Subcutaneous abdominal adipose tissue (tissue), 5 donors: Measurements from ENCODE around the gene TBCE.
"Not testable (repeated sequence)": the region's sequence is repeated elsewhere in the genome, so short reads cannot be mapped to it uniquely, and the experiment has no call there.

ENCODE experiments used
- H3K27ac ChIP-seq: one replicate; pipeline ENCODE4 v1.7.0; 2013; ENCODE audit warnings: low read depth, mild to moderate bottlenecking, inconsistent platforms, low read length, moderate library complexity
- H3K27me3 ChIP-seq, 5 donors: one replicate each; pipeline ENCODE4 v1.7.0; 2013; ENCODE audit warnings: low read length in 5 of 5, inconsistent platforms in 1 of 5; ENCODE audit not compliant: control insufficient read depth in 5 of 5, insufficient read depth in 4 of 5
- H3K36me3 ChIP-seq, 5 donors: one replicate each; pipeline ENCODE4 v1.7.0; 2013; ENCODE audit warnings: low read length in 5 of 5; ENCODE audit not compliant: control insufficient read depth in 5 of 5, insufficient read depth in 5 of 5
- H3K4me1 ChIP-seq, 5 donors: one replicate each; pipeline ENCODE4 v1.7.0; 2013; ENCODE audit warnings: low read length in 5 of 5, mild to moderate bottlenecking in 3 of 5, moderate library complexity in 1 of 5; ENCODE audit not compliant: control insufficient read depth in 5 of 5, insufficient read depth in 5 of 5
- H3K4me3 ChIP-seq, 5 donors: one replicate each; pipeline ENCODE4 v1.7.0; 2013; ENCODE audit warnings: low read length in 5 of 5, low read depth in 1 of 5
- H3K9ac ChIP-seq, 5 donors: one replicate each; pipeline ENCODE4 v1.7.0; 2013; ENCODE audit warnings: low read length in 5 of 5, mild to moderate bottlenecking in 4 of 5, moderate library complexity in 3 of 5
- H3K9me3 ChIP-seq, 5 donors: one replicate each; pipeline ENCODE4 v1.7.0; 2013; ENCODE audit warnings: low read length in 5 of 5; ENCODE audit not compliant: control insufficient read depth in 5 of 5
- donor health status: healthy.
- donor health status: healthy.
- donor health status: healthy.
- donor health status: healthy.
- donor health status: healthy.

The TBCE gene

DNA sequence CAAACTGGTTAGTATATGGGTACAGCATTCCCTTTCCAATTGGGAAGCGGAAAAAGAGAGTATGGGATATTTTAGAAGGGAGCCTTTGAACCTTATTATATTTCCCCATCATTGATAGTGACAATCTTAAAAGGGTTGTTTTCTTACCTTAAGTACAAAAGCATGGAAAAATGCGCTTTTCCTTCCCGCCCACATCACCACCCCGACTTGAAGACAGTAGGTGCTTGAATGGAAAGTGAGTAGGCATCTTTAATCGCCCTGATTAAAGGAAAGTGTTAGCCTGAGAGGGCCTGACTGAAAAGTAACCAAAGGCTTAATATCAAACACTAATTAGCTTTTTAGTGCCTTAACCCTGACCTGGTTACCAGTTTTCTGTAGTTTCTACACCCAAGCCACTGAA is 23.5 kb upstream of the TBCE start:
- Histone ChIP-seq H3K27me3 (no peaks in the 10 kb centered on the region), H3K4me1 (no peaks in the 10 kb centered on the region), H3K4me3 (no peak overlapping the region), H3K9me3 (no peaks in the 10 kb centered on the region), H3K36me3 (peaks cover 14 to 43% (median 20%) of the 10 kb centered on the region in 5 donors), H3K9ac (peak overlapping the region in 1 of 5 donors; percentile 30), H3K27ac (no peak overlapping the region)

DNA sequence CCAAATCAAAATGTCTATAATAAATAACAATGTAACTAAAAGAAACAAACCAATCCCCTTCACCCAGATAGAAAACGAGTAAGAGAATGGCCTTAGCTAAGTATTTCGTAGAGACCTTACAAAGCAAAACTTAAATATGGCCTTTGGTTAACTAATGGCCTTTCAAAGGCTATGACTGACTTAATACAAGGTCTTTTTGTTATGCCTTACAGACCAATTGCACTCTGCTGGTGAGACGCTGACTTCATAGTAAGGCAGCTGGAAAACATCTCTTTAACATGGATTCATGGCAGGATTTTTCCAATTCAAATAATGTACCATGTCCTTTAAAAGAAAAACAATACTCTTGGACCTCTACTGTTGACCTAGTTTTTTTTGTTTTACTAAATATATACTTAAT is 15.8 kb upstream of the TBCE start:
- H3K27ac ChIP-seq = no peak overlapping the region
- no peak overlapping the region for H3K4me3 ChIP-seq
- no peaks in the 10 kb centered on the region for H3K27me3 ChIP-seq
- H3K9ac ChIP-seq = no peak overlapping the region
- H3K36me3 ChIP-seq = no peaks in the 10 kb centered on the region
- no peaks in the 10 kb centered on the region for H3K9me3 ChIP-seq
- H3K4me1 ChIP-seq = peaks cover 0 to 3% (median 0%) of the 10 kb centered on the region in 5 donors

DNA sequence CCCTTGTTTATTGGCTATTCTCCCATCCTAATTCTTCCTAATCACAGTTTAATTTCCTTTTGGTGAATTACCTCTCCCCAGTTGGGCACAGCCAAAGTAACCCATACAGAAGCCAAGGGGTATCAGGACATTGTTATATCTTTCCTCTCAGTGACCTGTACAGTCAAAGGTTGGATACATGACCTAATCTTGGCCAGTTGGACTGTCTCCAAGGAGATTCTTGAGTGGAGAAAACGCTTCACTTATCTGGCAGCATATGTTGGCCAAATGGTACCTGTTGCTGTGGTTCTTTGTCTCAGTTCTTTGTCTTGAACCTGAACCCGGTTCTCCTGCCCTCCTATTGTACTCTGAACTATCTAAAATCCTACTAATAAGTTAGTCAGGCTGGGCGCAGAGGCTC is 15.3 kb upstream of the TBCE start:
- Histone ChIP-seq H3K4me3 (no peak overlapping the region), H3K4me1 (peaks cover 0 to 3% (median 0%) of the 10 kb centered on the region in 5 donors), H3K9me3 (no peaks in the 10 kb centered on the region), H3K27ac (no peak overlapping the region), H3K27me3 (no peaks in the 10 kb centered on the region), H3K36me3 (no peaks in the 10 kb centered on the region), H3K9ac (no peak overlapping the region)

DNA sequence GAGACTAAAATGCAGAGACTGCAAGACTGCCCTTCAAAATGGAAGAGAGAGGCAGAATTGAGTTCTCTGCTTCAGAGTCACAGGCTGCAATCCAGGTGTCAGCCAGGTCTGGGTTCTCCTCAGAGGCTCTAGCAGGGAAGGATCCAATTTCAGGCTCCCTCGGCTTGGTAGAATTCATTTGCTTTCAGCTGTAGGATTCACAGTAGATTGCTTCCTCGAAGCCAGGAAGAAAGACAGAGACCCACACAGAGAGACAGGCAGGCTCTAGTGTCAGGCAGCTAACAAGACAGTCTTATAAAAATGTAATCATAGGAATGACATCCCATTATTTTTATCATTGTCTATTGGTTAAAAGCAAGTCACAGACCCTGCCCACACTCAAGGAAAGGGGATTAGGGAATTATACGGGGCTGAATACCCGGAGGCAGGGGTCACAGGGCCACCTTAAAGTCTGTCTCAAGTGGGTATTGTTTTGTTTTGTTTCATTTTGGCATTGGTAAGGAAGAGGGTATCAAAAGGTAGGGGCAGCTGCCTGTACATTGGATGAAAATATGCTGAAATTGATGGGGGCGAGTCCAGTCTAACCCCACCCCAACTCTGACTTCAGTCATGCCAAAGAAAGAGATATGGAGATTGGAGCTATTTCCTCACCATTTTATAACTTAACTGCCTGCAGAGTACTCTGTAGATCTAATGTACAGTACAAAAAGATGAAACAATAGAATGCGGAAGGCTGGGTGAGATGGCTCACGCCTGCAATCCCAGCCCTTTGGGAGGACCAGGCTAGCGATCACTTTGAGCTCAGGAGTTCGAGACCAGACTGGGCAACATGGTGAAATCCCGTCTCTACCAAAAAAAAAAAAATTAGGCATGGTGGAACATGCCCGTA is 9.5 kb upstream of the TBCE start:
- H3K9me3 ChIP-seq = no peaks in the 10 kb centered on the region
- H3K36me3 ChIP-seq = no peaks in the 10 kb centered on the region
- H3K27ac ChIP-seq = no peak overlapping the region
- H3K4me1 ChIP-seq = peaks cover 0 to 3% (median 0%) of the 10 kb centered on the region in 5 donors
- H3K4me3 ChIP-seq = no peak overlapping the region
- no peak overlapping the region for H3K9ac ChIP-seq
- no peaks in the 10 kb centered on the region for H3K27me3 ChIP-seq

DNA sequence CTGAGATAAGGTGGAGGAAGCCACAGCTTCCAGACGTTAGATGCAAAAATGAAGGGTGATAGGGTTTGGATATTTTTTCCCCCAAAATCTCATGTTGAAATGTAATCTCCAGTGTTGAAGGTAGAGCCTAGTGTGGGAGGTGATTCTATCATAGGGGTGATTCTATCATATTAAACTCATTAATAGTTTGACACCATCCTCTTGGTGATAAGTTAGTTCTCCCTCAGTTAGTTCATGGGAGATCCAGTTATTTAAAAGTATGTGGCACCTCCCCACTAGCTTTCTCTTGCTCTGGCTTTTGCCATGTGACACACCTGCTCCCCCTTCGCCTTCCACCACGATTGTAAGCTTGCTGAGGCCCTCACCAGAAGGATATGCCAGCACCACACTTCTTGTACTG is 8.3 kb upstream of the TBCE start:
- Histone ChIP-seq H3K27ac (no peak overlapping the region), H3K4me3 (no peak overlapping the region), H3K9ac (no peak overlapping the region), H3K36me3 (no peaks in the 10 kb centered on the region), H3K9me3 (no peaks in the 10 kb centered on the region), H3K4me1 (peaks cover 0 to 3% (median 0%) of the 10 kb centered on the region in 5 donors), H3K27me3 (no peaks in the 10 kb centered on the region)

DNA sequence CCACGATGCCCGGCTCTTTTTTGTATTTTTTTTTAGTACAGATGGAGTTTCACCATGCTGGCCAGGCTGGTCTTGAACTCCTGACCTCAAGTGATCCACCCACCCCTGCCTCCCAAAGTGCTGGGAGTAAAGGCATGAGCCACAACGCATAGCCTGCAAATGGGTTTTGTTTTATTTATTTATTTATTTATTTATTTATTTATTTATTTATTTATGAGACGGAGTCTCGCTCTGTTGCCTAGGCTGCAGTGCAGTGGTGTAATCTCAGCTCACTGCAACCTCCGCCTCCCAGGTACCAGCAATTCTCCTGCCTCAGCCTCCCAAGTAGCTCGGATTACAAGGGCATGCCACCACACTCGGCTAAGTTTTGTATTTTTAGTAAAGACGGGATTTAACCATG is 3.0 kb upstream of the TBCE start:
- not testable (repeated sequence) for H3K9ac ChIP-seq, H3K4me3 ChIP-seq, H3K27me3 ChIP-seq, H3K36me3 ChIP-seq, H3K9me3 ChIP-seq, H3K27ac ChIP-seq
- H3K4me1 ChIP-seq = peaks cover 0 to 16% (median 7%) of the 10 kb centered on the region in 5 donors

DNA sequence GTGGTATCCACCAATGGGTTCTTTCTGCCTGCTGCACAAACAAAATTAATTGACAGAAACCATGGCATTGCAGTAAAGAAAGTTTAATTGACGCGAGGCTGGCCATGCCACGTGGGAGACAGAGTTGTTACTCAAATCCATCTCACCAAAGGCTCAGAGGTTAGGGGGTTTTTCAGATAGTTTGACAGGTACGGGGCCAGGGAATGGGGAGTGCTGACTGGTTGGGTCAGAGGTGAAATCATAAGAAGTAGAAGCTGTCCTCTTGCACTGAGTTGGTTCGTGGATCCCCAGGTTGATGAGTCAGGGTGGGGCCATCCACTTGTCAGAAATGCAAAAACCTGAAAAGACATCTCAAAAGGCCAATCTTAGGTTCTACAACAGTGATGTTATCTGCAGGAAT is 941 bp upstream of the TBCE start:
- Histone ChIP-seq H3K4me1 (peaks cover 0 to 16% (median 7%) of the 10 kb centered on the region in 5 donors), H3K27me3 (no peaks in the 10 kb centered on the region), H3K4me3 (no peak overlapping the region), H3K9ac (no peak overlapping the region), H3K36me3 (peaks cover 0 to 2% (median 0%) of the 10 kb centered on the region in 5 donors), H3K9me3 (no peaks in the 10 kb centered on the region), H3K27ac (no peak overlapping the region)

DNA sequence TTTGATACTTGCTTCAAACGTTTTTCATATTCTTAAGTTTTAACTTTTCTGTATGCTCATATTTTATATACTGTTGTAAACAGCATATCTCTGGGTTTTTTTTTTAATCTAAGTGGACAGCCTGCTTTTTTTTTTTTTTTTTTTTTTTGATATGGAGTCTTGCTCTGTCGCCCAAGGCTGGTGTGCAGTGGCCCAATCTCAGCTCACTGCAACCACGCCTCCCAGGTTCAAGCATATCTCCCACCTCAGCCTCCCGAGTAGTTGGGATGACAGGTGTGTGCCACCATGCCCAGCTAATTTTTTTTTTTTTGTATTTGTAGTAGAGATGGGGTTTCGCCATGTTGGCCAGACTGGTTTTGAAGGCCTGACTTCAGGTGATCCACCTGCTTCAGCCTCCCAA is 1.2 kb downstream of the TBCE start:
- H3K9ac ChIP-seq = peak overlapping the region in 1 of 5 donors; percentile 30
- peaks cover 0 to 2% (median 0%) of the 10 kb centered on the region in 5 donors for H3K36me3 ChIP-seq
- no peak overlapping the region for H3K27ac ChIP-seq
- no peaks in the 10 kb centered on the region for H3K9me3 ChIP-seq
- peaks cover 0 to 16% (median 7%) of the 10 kb centered on the region in 5 donors for H3K4me1 ChIP-seq
- H3K4me3 ChIP-seq = peak overlapping the region in 2 of 5 donors; percentile 95 to 96
- no peaks in the 10 kb centered on the region for H3K27me3 ChIP-seq

DNA sequence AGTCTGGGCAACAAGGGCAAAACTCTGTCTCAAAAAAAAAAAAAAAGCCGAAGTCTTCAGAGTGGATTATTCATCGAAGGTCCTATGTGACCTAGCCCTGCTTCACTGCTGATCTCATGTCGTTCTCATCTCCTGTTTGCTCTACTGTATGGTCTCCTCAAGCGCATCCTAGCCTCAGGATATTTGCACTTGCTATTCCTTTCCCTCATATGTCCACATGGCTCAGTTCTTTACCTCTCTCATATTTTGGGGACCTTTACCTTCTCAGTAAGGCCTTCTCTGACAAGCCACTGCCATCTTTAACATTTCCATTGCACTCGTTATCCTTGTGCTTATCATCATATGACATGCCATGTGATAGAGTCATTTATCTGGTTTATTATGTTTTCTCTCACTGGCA is 2.6 kb downstream of the TBCE start:
- Histone ChIP-seq H3K36me3 (peaks cover 0 to 2% (median 0%) of the 10 kb centered on the region in 5 donors), H3K4me1 (peaks cover 0 to 16% (median 7%) of the 10 kb centered on the region in 5 donors), H3K9ac (no peak overlapping the region), H3K4me3 (no peak overlapping the region), H3K27me3 (no peaks in the 10 kb centered on the region), H3K9me3 (no peaks in the 10 kb centered on the region), H3K27ac (no peak overlapping the region)

DNA sequence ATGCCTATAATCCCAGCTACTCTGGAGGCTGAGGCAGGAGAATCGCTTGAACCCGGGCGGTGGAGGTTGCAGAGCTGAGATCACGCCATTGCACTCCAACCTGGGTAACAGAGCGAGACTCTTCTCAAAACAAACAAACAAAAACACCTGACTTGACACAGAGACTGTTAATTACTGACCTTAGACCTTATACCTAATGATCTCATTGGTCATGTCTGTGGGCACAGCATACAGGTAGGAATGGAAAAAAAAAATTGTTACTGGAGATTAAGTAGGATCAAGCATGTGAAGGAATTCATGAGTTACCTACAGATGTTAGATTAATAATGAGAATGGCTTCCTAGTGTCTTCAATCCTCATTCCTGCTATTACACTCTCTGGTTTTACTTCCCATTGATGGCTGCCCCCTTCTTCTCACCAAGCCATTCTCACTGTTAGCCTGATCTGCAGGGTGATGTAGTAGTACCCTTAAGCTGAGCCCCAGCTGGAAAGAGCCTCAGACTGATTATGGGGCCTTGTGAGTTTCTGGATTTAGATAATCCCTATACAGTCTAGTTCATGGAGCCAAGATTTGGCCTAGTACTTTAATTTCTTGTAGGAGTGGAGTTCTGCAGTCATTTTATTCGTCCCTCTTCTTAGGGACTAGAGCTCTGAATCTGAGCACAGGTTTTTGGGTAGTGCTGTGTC is 8.8 kb downstream of the TBCE start:
- H3K9ac ChIP-seq = no peak overlapping the region
- no peak overlapping the region for H3K4me3 ChIP-seq
- peaks cover 2 to 20% (median 8%) of the 10 kb centered on the region in 5 donors for H3K36me3 ChIP-seq
- no peaks in the 10 kb centered on the region for H3K9me3 ChIP-seq
- H3K27me3 ChIP-seq = no peaks in the 10 kb centered on the region
- no peak overlapping the region for H3K27ac ChIP-seq
- H3K4me1 ChIP-seq = peaks cover 0 to 2% (median 0%) of the 10 kb centered on the region in 5 donors
